Measurements from ENCODE around the gene RAET1G.

- no peak for TF ChIP-seq CTCF (IDR thresholded peaks at IDR 0.05)
- no peak for TF ChIP-seq POLR2A (IDR thresholded peaks at IDR 0.05)
Observed at GRCh38 chr6:149939356-149939648, 16.4 kb upstream of the RAET1G start.
